Activated naive CD4-positive, alpha-beta T cell treated with anti-CD3 and anti-CD28 coated beads, Interleukin-2, amount 50 U/mL, for 16 hours (primary cell): ENCODE results near the gene ORC4.

Experiments used
- DNase-seq: peaks from one replicate; pipeline ENCODE4 v3.0.0-alpha.2; 2020

ORC4 gene

GRCh38 chr2:148020111-148021058 lies at the start of gene ORC4:
TSS of gene ORC4 (minus strand) at chr2:148020737. CDS start at chr2:147975958, 44,779 bp downstream.
- DNase-seq = peak; percentile 96

GRCh38 chr2:148067801-148068200 lies 47.3 kb upstream of the ORC4 start:
- DNase-seq = no peak

- no peak for DNase-seq
Measured at GRCh38 chr2:148065936-148066335, 45.4 kb upstream of the ORC4 start.

- DNase-seq = no peak
Measured at GRCh38 chr2:148063633-148064032, 43.1 kb upstream of the ORC4 start.

DNA sequence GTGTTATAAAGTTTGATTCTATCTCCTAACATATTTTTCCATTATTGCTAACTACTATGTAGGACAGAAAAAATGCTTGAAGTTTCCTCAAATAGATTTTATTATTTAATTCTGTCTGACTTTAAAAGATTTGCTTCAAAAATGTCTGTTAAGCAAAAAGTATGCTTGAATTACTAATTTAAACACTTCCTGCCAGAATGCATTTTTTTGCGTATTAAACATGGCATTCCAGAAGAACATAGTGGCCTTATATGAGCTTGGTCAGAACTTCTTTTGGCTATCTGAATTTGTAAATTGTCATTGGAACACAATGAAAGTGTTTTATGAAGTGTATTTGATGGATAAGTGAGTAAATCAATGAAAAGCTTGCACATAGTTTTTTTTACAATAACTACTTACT lies 38.1 kb upstream of the ORC4 start:
- DNase-seq = no peak

DNA sequence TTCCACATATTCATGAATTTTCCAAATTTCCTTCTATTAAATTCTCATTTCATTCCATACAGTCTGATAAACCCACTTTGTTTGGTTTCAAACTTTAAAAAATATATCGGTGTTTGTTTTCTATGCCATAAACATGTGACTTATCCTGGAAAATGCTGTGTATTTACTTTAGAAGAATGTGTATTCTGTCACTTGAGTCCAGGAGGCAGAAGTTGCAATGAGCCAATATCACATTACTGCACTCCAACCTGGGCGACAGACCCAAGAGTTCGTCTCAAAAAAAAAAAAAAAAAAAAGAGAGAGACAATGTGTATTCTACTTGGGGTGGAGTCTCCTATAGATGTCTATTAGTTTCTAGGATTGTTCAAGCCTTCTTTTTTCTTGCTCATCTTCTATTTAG lies 32.1 kb upstream of the ORC4 start:
- DNase-seq = no peak

GRCh38 chr2:148049284-148049683 lies 28.7 kb upstream of the ORC4 start:
- DNase-seq = no peak

DNA sequence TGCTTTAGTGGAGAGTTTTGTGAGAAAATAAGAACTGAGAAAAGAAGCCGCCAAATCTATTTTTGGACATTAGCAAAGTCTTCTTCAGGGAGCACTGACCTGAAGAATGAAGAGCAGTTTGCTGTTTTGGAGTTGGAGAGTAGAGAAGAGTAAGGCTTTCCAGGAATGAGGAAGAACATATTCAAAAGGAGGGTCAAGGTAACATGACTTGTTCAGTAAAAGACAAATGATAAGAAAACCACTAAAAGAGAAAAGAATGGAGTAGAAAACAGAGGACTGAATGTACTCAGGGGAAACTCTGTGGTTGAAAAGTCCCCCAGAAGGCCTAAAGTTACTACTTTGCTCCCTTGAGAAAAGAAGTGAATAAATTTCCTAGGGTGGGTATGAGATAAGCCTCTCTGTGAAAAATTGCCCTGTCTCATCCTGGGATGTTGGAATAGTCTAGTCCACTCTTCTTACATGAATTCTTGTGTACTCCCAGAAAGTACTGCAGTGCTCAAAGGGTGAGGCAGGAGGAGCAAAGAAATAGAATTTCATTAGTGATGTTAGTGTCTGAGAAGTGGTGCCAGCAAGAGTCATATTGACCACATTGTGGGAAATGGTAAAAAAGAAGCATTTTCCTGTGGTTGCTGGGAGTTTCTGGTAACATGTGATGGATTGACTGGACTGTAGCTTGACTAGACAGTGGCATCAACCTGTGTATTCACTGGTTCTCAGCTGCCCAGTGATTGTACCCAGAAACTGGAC lies 28.1 kb upstream of the ORC4 start:
- no peak for DNase-seq

DNA sequence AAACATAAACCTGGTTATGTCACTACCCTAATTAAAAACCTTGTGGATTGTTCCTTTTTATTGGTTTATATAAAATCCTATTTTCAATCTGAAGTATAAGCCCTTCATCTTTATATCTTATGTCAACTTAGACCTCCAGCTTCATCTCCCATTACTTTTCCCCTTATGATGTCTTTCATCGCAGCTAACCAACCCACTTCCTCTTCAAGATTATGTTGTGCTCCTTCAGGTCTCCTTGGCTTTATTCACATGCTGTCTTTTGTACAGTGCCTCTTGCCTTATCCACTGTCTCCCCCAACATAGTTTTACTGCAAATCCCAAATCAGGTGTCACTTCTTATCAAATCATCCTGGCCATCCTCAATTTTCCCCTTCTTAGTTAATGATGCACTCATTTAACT lies 26.3 kb upstream of the ORC4 start:
- DNase-seq = no peak

- no peak for DNase-seq
Measured at GRCh38 chr2:148044322-148044721, 23.8 kb upstream of the ORC4 start.

- no peak for DNase-seq
Measured at GRCh38 chr2:148042219-148042618, 21.7 kb upstream of the ORC4 start.

DNA sequence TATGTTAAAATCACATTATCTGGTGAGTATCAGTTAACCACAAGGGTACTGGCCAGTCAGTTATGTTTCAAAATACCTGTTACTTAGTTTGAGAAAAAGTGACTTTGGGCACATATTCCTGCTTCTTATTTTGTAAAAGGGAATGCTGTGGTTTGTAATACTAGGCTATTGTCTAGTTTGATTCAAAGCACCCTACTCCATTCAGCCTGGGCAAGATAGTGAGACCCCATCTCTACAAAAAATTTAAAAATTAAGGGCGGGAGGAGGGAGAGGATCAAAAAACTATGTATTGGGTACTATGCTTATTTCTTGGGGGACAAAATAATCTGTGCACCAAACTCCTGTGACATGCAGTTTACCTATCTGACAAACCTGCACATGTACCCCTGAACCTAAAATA lies 19.2 kb upstream of the ORC4 start:
- no peak for DNase-seq

DNA sequence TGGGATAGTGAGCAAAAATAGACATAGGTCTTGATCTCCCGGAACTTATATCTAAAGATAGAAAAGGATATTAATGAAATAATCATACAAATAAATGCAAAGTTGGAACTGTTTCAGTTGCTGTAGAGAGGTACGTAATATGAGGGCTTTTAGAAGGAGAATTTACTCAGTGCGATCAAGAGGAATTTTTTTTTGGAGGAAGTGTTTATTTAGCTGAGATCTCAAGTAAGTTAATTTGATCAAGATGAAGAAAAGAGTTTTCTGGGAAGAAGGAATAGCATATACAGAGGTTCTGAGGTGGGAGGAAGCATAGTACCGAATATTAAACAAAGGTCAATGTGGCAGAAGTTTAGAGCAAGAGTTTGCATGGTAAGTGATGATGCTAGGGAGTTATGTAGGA lies 11.7 kb upstream of the ORC4 start:
- no peak for DNase-seq

DNA sequence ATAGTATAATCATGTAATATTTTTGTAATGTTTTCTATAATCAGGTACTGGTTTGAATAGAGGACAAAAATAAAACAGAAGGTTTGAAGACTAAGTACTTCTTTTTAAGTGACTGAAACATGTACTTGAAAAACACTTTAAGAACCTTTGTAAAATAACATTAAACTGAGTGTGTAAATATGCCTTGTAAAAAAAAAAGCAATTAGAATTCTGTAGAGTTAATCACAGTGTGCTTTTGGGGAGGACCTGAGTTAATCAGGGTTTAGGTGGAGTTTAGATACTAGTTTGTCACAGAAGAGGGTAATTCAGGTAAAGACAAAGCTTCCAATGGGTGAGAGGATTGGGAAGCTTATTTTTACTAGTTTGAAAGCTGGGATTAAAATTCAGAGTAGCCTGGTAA lies 10.6 kb upstream of the ORC4 start:
- no peak for DNase-seq

- no peak for DNase-seq
Measured at GRCh38 chr2:148028781-148029180, 8.2 kb upstream of the ORC4 start.

GRCh38 chr2:148027822-148028221 lies 7.3 kb upstream of the ORC4 start:
- no peak for DNase-seq

DNA sequence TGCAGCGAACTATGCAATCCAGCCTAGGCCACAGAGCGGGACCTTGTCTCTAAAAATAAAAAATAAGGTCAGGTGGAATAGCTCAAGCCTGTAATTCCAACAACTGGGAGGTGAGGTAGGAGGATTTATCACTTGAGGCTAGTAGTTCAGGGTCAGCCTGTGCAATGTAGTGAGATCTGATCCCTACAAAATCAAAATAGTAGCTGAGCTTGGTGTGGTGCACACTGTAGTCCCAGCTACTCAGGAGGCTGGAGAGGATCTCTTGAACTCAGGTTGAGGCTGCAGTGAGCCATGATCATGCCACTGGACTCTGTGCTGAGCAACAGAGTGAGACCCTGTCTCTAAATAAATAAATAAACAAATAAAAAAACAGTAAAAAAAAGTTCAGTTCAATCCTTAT lies 6.0 kb upstream of the ORC4 start:
- no peak for DNase-seq

- DNase-seq = no peak
Measured at GRCh38 chr2:148023861-148024260, 3.3 kb upstream of the ORC4 start.

GRCh38 chr2:148022882-148023281 lies 2.3 kb upstream of the ORC4 start:
- DNase-seq = no peak

DNA sequence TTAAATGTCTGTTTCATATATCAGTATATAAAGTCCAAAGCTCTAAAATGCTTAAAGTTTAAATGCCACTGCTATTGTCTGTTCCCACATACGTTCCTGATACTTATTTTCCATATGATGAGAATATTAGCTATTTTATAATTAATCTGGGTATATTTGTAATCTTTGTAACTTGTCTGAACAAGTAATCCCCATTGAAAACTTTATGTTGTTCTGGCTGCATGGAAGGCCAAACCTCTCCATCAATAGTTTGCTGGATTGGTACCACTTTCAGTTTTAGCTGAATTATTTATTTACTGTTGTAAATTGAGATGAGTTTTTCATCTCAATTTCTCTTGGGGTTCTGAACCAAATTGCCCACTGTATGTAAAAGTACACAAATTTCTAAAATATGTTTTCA lies 1.8 kb upstream of the ORC4 start:
- DNase-seq = no peak

DNA sequence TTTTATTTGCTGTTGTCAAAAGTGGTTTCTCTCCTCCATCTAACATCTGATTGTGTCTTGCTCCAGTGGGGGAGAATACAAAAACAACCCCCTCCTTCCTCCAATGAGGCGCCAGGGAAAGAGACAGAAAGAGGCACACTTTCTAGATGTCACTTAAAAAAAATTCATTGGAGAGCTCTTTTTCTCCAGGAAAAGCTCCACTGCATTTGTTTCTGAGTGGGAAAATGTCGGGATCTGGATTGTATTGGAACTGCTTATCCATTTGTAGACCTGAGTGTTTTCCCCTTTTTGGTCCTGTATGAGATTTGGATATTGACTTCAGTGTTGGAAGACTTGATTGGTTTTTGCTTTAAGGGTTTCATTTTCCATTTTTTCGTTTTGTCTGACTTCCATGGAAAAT lies 1.3 kb upstream of the ORC4 start:
- DNase-seq = no peak

DNA sequence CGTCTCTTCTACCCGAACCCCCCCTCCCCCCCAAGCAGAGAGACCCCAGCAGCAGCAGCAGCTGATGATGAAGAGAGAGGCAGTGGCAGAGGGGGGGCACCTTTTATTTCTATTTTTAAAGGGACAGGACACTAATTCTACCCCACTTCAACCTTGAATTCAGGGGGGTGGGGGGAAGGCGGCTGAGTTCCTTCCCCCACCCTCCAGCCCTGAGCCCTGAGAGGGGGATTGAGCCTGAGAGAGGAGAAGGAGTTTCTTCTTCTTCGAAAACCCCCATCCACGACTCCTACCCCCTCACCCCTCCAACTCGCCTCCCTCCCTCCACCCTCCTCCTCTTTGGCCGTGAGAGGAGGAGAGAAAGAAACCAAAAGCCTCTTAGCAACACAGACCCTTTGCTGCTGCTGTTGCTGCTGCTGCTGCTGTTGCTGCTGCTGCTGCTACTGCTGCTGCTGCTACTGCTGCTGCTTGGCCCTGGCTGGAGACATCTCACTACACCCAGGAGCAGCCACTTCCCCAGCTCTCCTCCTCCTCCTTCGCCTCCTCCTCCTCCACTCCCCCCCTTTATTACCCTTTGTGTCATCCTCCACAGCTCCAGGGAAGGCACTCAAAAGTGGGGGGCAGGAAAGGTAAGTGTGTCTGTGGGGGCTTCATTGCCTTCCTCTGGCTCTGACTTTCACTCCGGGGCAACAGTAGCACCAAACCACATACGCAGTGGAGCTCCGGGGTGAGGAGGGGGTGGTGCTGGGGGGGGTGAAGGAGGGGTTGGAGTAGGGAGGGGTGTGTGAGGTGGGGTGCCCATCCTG lies 723 bp upstream of the ORC4 start, which contains the start of gene MBD5:
Gene MBD5 (plus strand): TSS at position 33 of the 803 bp plus-strand sequence.
- peak; percentile 64 for DNase-seq

DNA sequence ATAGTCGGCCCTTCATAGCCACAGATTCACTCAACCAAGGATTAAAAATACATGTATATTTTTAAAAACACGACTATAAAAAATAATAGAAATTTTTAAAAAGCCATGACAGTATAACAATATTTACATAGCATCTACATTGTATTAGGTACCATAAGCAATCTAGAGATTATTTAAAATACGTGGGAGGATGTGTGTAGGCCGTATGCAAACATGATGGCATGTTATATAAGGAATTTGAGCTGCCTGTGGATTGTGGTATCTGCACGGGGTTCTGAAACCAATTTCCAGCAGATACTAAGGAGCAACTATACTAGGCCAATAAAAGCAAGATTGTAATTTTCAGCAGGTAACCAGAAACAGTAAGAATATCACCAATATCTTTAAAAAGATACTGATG lies 5.9 kb downstream of the ORC4 start:
- DNase-seq = no peak
